K562 (cell line): ENCODE data around the gene CD6. TPM values are rescaled to one million over a fixed set of nuclear protein-coding genes. Genes with fewer than 3 reads are reported as not detected.

Source experiments
- ATAC-seq: fragments of 200-7000 bp; cut with Tn5 transposase; 3 replicates; pipeline ENCODE4 v1.9.1; 2020; ENCODE audit warnings: moderate library complexity
- BruUV-seq: library from RNA; stranded (reverse); fragments of 400-500 nt; replicated peaks from 2 replicates; lab custom pipeline; 2021; lab: Mats Ljungman, UMichigan
- CTCF ChIA-PET: fragments of 300-600 bp; formaldehyde crosslinking; extraction: SDS; loops from one replicate; lab custom pipeline; 2021; ENCODE audit warnings: low intra/inter-chr PET ratio; lab: Yijun Ruan, JAX
- POLR2A ChIA-PET: fragments of 300-600, 350-650 bp; sonication (Branson Sonifier 250); formaldehyde crosslinking; extraction: SDS; loops from one replicate; lab custom pipeline; 2021; ENCODE audit warnings: antibody characterized with exemption, inconsistent platforms; lab: Yijun Ruan, JAX
- DNase-seq, 4 experiments: peaks; one replicate each; pipeline versions ENCODE4 v3.0.0 to v3.0.0-alpha.2; 2011 to 2018; ENCODE audit warnings: low spot score in 3 of 4, mixed read lengths in 3 of 4; ENCODE audit errors: extremely low read depth in 1 of 4
- FAIRE-seq: peaks from 2 replicates; lab custom pipeline; 2011; peaks lifted over from hg19 to GRCh38; lab: Jason Lieb, UNC
- H2AFZ ChIP-seq: 2 replicates; pipeline ENCODE4 v1.6.0; 2011; ENCODE audit warnings: low read depth, low read length, control low read depth, inconsistent platforms
- H3K27ac ChIP-seq: fragments of 200-600 bp; 3 replicates; pipeline ENCODE4 v1.8.0; 2011; ENCODE audit warnings: low read depth, mild to moderate bottlenecking, control low read depth, inconsistent platforms, low read length, moderate library complexity, mixed read lengths; ENCODE audit errors: extremely low read depth
- H3K27me3 ChIP-seq, 2 experiments: fragments of 300-600 bp in 1 of 2; 2 replicates in 1 of 2; 3 replicates in 1 of 2; pipeline versions ENCODE4 v1.6.0 to v1.8.0; 2011; ENCODE audit warnings: inconsistent platforms in 2 of 2, low read length in 2 of 2, mild to moderate bottlenecking in 1 of 2, mixed read lengths in 1 of 2, moderate library complexity in 1 of 2; ENCODE audit not compliant: control insufficient read depth in 2 of 2, insufficient read depth in 2 of 2
- H3K36me3 ChIP-seq: fragments of 300-600 bp; 3 replicates; pipeline ENCODE4 v1.8.0; 2011; ENCODE audit warnings: mild to moderate bottlenecking, low read length, inconsistent platforms; ENCODE audit not compliant: control insufficient read depth, insufficient read depth
- H3K4me1 ChIP-seq, 2 experiments: fragments of 200-600 bp in 1 of 2; replicated peaks in 1 of 2; 2 replicates in 1 of 2; 3 replicates in 1 of 2; pipeline versions ENCODE4 v1.5.1 to v1.8.0; 2011; ENCODE audit warnings: inconsistent platforms in 2 of 2, low read length in 2 of 2, mild to moderate bottlenecking in 1 of 2, mixed read lengths in 1 of 2, moderate library complexity in 1 of 2; ENCODE audit not compliant: control insufficient read depth in 2 of 2, insufficient read depth in 2 of 2
- H3K4me2 ChIP-seq: 2 replicates; pipeline ENCODE4 v1.6.1; 2011; ENCODE audit warnings: low read length, control low read depth, inconsistent platforms, mixed read lengths; ENCODE audit not compliant: insufficient read depth
- H3K4me3 ChIP-seq: fragments of 200-600 bp; sonication (generic), shearing (Covaris generic); 2 replicates; pipeline ENCODE4 v1.5.1; 2016; ENCODE audit warnings: control low read depth, inconsistent platforms
- H3K79me2 ChIP-seq: fragments of 200-600 bp; 3 replicates; pipeline ENCODE4 v1.8.0; 2011; ENCODE audit warnings: low read length, inconsistent platforms; ENCODE audit not compliant: control insufficient read depth, insufficient read depth
- H3K9ac ChIP-seq, 2 experiments: 2 replicates each; pipeline versions ENCODE4 v1.6.0 to v1.6.1; 2011; ENCODE audit warnings: low read depth in 2 of 2, low read length in 2 of 2, control low read depth in 1 of 2, inconsistent platforms in 1 of 2, mild to moderate bottlenecking in 1 of 2, mixed read lengths in 1 of 2; ENCODE audit not compliant: insufficient read depth in 1 of 2
- H3K9me1 ChIP-seq: one replicate; pipeline ENCODE4 v1.6.0; 2011; ENCODE audit warnings: inconsistent platforms, mild to moderate bottlenecking, low read length, moderate library complexity; ENCODE audit not compliant: control insufficient read depth, insufficient read depth
- H3K9me3 ChIP-seq: replicated peaks from 2 replicates; pipeline ENCODE4 v1.5.1; 2011; ENCODE audit warnings: low read depth, low read length, inconsistent platforms; ENCODE audit not compliant: control insufficient read depth, insufficient read depth
- H4K20me1 ChIP-seq: replicated peaks from 2 replicates; pipeline ENCODE4 v1.6.1; 2011; ENCODE audit warnings: low read length, inconsistent platforms, mixed read lengths; ENCODE audit not compliant: control insufficient read depth, insufficient read depth
- BCOR ChIP-seq: fragments of 450-650 bp; IDR thresholded peaks from 2 replicates; pipeline ENCODE4 v1.6.1; 2016
- HMG20A ChIP-seq: fragments of 450-650 bp; formaldehyde crosslinking; conservative IDR thresholded peaks from 2 replicates; pipeline ENCODE4 v1.4.0; 2020; ENCODE audit warnings: mild to moderate bottlenecking, mixed read lengths
- RBBP5 ChIP-seq: fragments of 200-600 bp; sonication (generic); IDR thresholded peaks from 2 replicates; pipeline ENCODE4 v1.6.1; 2012; ENCODE audit warnings: borderline replicate concordance, mild to moderate bottlenecking, low read length, control low read depth, inconsistent platforms; ENCODE audit not compliant: insufficient read depth, poor library complexity, severe bottlenecking
- SMAD1 ChIP-seq: fragments of 150-350 bp; IDR thresholded peaks from 2 replicates; pipeline ENCODE4 v1.6.1; 2014; ENCODE audit warnings: low read length, low read depth; ENCODE audit not compliant: partially characterized antibody
- XRCC5 ChIP-seq: fragments of 200-400 bp; formaldehyde crosslinking; IDR thresholded peaks from 2 replicates; pipeline ENCODE4 v1.6.1; 2017; ENCODE audit warnings: low read depth, mild to moderate bottlenecking, low read length
- WGBS: fragments of 100-300 bp; shearing (Covaris generic); methylation state at CpG from one replicate; pipeline ENCODE4 v1.1.6; 2016; ENCODE audit warnings: low coverage, mixed read lengths; ENCODE audit not compliant: insufficient coverage; ENCODE audit errors: missing lambda C conversion rate; 5-methylcytosine and 5-hydroxymethylcytosine counted together
- in situ Hi-C: fragments of 300-500 bp; cut with MboI; formaldehyde crosslinking; loops from 4 replicates; pipeline ENCODE4 v1.15.0; 2018; ENCODE audit warnings: inconsistent platforms, mixed read lengths
- intact Hi-C: fragments of 100-400 bp; cut with micrococcal nuclease; formaldehyde crosslinking; loops from 2 replicates; pipeline ENCODE4 v1.14.2; 2022
- polyA plus RNA-seq, 8 experiments: library from polyadenylated mRNA; depleted of rRNA in 4 of 8; stranded (reverse) in 5 of 8; unstranded in 3 of 8; fragments of >200 nt; fragmentation: Nextera tagmentation in 2 of 8; fragmentation: Illumina TruSeq in 1 of 8; extraction: Ambion mirVana in 2 of 8; extraction: Trizol in 1 of 8; gene quantifications; 2 replicates each; pipeline versions ENCODE4 v1.2.1 to v1.2.3, GENCODE V29; 2011 to 2014; ENCODE audit warnings: inconsistent platforms in 1 of 8, missing spikeins in 1 of 8
- total RNA-seq, 7 experiments: library from RNA; depleted of rRNA in 6 of 7; stranded (reverse); fragments of >200 nt in 6 of 7; fragmentation: Illumina TruSeq in 2 of 7; extraction: Trizol in 2 of 7; gene quantifications; 2 replicates each; pipeline versions ENCODE4 v1.2.1 to v1.2.3, GENCODE V29; 2011 to 2021; ENCODE audit warnings: low replicate concordance in 1 of 7
- TF ChIP-seq, protein P1 (sequence below): fragments of 250-450 bp; sonication (Bioruptor Pico); IDR thresholded peaks from 2 replicates; pipeline ENCODE4 v1.5.0; 2020; ENCODE audit warnings: mild to moderate bottlenecking, borderline replicate concordance

Gene CD6
- total and polyA plus RNA-seq, 9 of the 15 experiments (the other 6 are each of a cell fraction or from before 2014, with no cell fraction given): 0.84 TPM; not detected in 8

DNA sequence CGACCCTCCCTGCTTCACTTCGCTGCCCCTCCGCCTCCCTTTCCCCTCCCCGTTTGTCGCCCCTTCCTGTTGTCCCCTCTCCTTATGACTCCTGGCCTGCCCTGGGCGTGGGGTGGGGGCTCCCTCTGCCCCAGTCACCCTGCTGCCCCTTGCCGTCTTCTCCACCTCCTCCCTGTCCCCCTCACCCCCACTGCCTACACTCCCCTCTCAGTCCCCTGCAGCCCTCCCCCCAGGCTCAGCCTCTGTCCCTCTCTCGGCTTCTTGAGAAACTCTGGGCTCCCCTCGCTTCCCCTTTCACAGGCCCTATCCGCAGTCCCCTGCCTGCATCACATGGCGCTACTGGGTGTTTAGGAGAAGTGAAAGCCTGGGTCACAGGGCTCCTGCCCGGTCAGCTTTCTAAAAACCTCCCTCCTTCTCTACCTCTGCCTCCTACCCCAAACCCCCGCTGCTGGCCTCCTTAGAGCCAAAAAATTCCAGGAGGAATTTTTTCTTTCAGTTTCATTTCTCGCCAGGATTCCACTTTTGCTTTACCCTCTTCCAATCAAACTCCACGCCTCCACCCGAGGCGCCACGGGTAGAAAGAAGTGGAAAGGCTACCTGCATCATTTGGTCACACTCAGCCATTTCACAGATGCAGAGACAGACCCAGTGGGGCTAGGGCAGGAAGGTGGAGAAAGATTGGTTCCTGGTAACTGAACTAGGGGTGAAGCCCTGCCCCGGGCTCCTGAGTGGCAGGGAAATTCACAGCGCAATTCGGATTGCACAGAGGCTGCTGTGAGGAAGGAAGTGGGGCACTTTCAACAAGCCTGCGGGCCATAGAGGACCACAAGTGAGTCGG, 19.4 kb upstream of the CD6 start, which contains the start of gene SLC15A3:
TSS of gene SLC15A3 (minus strand) at position 273 of the 838 bp plus-strand sequence. CDS start 625 bp downstream, outside the sequence.
- peak within 1 kb of the TSS in 1 of 2 experiments; percentile 9; a peak in 1 of 4 replicates for H3K9ac ChIP-seq
- no peak within 1 kb of the TSS for H3K4me3 ChIP-seq
- peak; percentile 41; the same call in 2 of the 3 replicates for ATAC-seq
- CTCF ChIA-PET: no interaction called here
- H3K36me3 ChIP-seq: no peaks in the 10 kb centered on the region
- in situ Hi-C loops (no loop called here), intact Hi-C loops (no loop called here)
- POLR2A ChIA-PET: no interaction called here
- no peak within 1 kb of the TSS for H3K27ac ChIP-seq
- H3K4me1 ChIP-seq: peaks cover 0 to 6% of the 10 kb centered on the region in 2 experiments; a peak in 3 of 5 replicates
- no peaks in the 10 kb centered on the region for H3K9me1 ChIP-seq
- H3K27me3 ChIP-seq: peaks cover 40 to 75% of the 10 kb centered on the region in 2 experiments; a peak in 4 of 5 replicates
- DNase-seq: no peak
- 3% methylated on average over 17 of the region's 23 CpGs for WGBS
- BruUV-seq: no TSS peak
- H3K79me2 ChIP-seq: no peaks in the 10 kb centered on the region
- no peaks in the 10 kb centered on the region for H3K9me3 ChIP-seq
- TF ChIP-seq BCOR: no peak
- no peak for TF ChIP-seq RBBP5
- no peak for TF ChIP-seq HMG20A (CRISPR knock-in tag)
- TF ChIP-seq XRCC5: no peak
- TF ChIP-seq, protein P1, sequence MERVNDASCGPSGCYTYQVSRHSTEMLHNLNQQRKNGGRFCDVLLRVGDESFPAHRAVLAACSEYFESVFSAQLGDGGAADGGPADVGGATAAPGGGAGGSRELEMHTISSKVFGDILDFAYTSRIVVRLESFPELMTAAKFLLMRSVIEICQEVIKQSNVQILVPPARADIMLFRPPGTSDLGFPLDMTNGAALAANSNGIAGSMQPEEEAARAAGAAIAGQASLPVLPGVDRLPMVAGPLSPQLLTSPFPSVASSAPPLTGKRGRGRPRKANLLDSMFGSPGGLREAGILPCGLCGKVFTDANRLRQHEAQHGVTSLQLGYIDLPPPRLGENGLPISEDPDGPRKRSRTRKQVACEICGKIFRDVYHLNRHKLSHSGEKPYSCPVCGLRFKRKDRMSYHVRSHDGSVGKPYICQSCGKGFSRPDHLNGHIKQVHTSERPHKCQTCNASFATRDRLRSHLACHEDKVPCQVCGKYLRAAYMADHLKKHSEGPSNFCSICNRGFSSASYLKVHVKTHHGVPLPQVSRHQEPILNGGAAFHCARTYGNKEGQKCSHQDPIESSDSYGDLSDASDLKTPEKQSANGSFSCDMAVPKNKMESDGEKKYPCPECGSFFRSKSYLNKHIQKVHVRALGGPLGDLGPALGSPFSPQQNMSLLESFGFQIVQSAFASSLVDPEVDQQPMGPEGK (CRISPR knock-in tag): no peak
- TF ChIP-seq SMAD1: no peak
- no peak for FAIRE-seq
- no peak within 1 kb of the TSS for H2AFZ ChIP-seq
- H4K20me1 ChIP-seq: peaks cover 3% of the 10 kb centered on the region; the same call in 1 of the 2 replicates
- no peak within 1 kb of the TSS for H3K4me2 ChIP-seq
